NK-92 treated with Interleukin-12 subunit alpha and Interleukin-12 subunit beta, amount 100 ng/mL, for 24 hours (cell line): ENCODE data around the gene C5orf46.

Experiments
- DNase-seq: peaks from one replicate; lab custom pipeline; 2025; lab: John Stamatoyannopoulos, UW

Gene C5orf46

GRCh38 chr5:147858565-147858964, 47.8 kb downstream of the C5orf46 start:
- DNase-seq, result no peak

GRCh38 chr5:147857302-147858129, 48.8 kb downstream of the C5orf46 start:
- DNase-seq, result peak; percentile 7

GRCh38 chr5:147856801-147857200, 49.5 kb downstream of the C5orf46 start:
- DNase-seq, result no peak

- no peak for DNase-seq
Observed at GRCh38 chr5:147855774-147856069, 50.6 kb downstream of the C5orf46 start.

DNA sequence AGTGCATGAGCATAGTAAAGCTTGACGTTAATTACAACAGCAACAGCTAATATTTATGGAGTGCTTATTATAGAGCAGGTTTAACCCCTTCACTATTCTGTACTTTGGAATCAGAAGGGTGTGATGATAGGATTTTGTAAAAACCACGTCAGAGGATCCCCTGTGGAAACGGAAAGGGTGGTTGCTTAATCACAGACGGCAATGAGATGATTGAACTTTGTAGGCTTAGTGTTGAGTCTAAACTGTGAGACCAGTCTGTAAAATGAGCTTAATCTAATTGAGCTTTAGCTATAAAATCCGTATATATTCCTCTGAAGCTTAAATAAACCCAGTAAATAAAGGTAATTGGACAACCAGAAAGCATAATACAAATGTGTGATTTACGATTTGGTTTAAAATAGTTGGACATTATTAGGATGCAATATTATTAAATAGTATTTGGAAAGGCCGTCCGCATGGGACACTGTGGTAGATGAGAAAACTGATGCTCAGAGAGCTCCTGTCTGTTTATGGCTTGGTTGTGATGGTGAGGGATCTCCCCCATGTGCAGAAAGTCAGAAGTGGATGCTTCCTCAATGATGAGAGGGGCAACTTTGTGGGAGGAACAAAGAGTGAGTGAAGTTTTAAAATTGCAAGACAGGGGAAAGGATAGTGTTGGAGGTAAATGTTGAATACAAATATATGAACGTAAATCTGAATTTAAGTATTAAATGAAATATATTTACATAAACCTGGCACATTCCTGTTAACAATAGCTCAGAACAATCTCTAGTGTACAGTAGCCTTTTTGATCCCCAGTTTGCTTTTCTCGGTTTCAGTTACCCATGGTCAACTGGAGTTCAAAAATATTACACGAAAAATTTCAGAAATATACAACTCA, 51.2 kb downstream of the C5orf46 start:
- DNase-seq, result no peak

DNA sequence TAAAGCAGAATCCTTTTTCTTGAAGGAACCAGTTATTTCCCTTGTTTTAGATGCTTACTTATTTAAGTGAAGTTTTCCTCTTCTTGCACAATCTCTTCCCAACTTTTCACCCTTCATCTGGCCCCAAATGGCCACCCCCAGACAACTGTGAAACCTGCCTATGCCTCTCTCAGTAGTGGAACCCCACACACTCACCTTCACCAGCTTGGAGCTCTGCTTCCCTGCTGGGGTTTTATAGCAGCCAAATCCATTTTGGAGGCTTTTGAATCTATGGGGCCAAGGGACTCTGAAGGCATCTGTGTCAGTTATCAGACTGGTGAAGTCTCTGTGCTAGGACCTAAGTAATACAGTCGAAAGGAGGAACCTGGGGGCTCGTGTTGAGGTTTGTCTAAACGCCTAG, 52.0 kb downstream of the C5orf46 start:
- no peak for DNase-seq

DNA sequence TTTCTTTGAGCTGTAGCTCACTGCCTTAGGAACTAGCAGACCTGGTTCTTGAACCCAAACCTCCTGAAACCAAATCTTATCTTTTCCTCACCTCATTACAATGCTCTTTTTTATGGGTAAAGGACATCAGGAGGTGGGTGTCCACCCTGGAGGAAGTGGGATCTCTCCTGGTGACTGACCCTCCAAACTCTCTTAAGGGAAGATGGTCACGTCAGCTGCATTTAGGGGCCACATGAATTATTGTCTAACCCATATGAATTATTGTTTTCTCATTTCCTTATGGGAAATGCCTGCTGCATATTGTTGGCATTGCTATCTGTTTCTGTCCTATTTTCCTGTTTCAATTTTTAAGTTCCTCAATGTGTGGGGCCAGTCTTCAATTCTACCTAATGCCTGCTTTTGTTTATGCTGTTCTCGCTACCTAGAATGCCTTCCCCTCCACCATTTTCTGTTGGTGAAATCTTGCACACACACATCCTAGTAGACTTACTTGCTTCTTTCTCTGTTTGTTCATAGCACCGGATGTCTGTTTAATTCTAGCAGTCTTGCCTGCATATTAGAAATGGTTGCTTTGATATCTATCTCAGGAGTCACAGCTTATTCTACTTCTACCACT, 52.9 kb downstream of the C5orf46 start:
- DNase-seq, result no peak

GRCh38 chr5:147852365-147852764, 54.0 kb downstream of the C5orf46 start:
- no peak for DNase-seq

GRCh38 chr5:147851578-147851977, 54.8 kb downstream of the C5orf46 start:
- no peak for DNase-seq

DNA sequence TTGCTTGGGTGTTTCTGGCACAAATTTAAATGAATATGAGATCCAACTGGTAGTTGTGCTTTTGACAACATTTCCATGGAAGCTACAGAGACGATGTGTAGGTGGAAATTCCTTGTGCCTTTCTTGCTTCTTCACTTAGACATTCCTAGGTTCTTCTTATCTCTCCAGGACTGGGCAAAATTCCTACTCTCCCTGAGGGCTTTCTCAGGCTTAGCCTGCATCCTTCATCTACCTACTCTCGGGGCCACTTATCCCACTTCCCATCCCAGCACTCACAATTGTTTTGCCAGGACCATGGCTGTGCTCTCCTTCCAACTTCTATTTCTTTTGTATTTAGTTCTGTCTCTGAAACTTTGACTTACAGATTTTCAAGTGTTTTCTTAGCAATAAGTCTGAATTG, 57.1 kb downstream of the C5orf46 start:
- no peak for DNase-seq

GRCh38 chr5:147845618-147846017, 60.7 kb downstream of the C5orf46 start:
- no peak for DNase-seq

- DNase-seq, result no peak
Observed at GRCh38 chr5:147844846-147845245, 61.5 kb downstream of the C5orf46 start.

GRCh38 chr5:147842869-147843268, 63.5 kb downstream of the C5orf46 start:
- DNase-seq, result no peak
